Loucy (cell line): ENCODE measurements around the gene OR6C75.

Experiments used
- H2AFZ ChIP-seq: fragments of 200-600 bp; sonication (generic); 2 replicates; pipeline ENCODE4 v1.6.0; 2016; ENCODE audit warnings: antibody characterized with exemption, mild to moderate bottlenecking, low read length, moderate library complexity
- H3F3A ChIP-seq: fragments of 200-600 bp; 2 replicates; pipeline ENCODE4 v1.6.0; 2016; ENCODE audit warnings: antibody characterized with exemption, low read depth, mild to moderate bottlenecking
- H3K27me3 ChIP-seq: fragments of 200-600 bp; sonication (generic); 2 replicates; pipeline ENCODE4 v1.6.1; 2014; ENCODE audit warnings: low read length, mild to moderate bottlenecking; ENCODE audit not compliant: insufficient read depth, poor library complexity, severe bottlenecking
- H3K36me3 ChIP-seq: fragments of 200-600 bp; sonication (generic); 2 replicates; pipeline ENCODE4 v1.6.1; 2016; ENCODE audit warnings: low read length; ENCODE audit not compliant: insufficient read depth
- H3K4me1 ChIP-seq: fragments of 200-600 bp; sonication (generic); 2 replicates; pipeline ENCODE4 v1.5.1; 2014; ENCODE audit warnings: low read length, mild to moderate bottlenecking; ENCODE audit not compliant: insufficient read depth, poor library complexity, severe bottlenecking
- H3K4me2 ChIP-seq: fragments of 200-600 bp; sonication (generic); 2 replicates; pipeline ENCODE4 v1.6.0; 2014; ENCODE audit warnings: antibody characterized with exemption, low read length, low read depth, mild to moderate bottlenecking; ENCODE audit not compliant: poor library complexity, severe bottlenecking
- H3K4me3 ChIP-seq: fragments of 200-600 bp; sonication (generic); 2 replicates; pipeline ENCODE4 v1.5.1; 2014; ENCODE audit warnings: low read length, mild to moderate bottlenecking, mixed read lengths; ENCODE audit not compliant: poor library complexity, severe bottlenecking
- H3K79me2 ChIP-seq: fragments of 200-600 bp; sonication (generic); 2 replicates; pipeline ENCODE4 v1.6.1; 2014; ENCODE audit warnings: low read length; ENCODE audit not compliant: insufficient read depth
- H3K9ac ChIP-seq: fragments of 200-600 bp; sonication (generic); 2 replicates; pipeline ENCODE4 v1.6.0; 2014; ENCODE audit warnings: mild to moderate bottlenecking, low read depth, low read length, moderate library complexity; ENCODE audit not compliant: poor library complexity, severe bottlenecking
- H3K9me2 ChIP-seq: fragments of 200-600 bp; sonication (generic); replicated peaks from 2 replicates; pipeline ENCODE4 v1.6.1; 2016; ENCODE audit warnings: low read depth, low read length, mixed read lengths
- H3K9me3 ChIP-seq: fragments of 200-600 bp; sonication (generic); 2 replicates; pipeline ENCODE4 v1.6.1; 2014; ENCODE audit warnings: mild to moderate bottlenecking, antibody characterized with exemption, low read length, low read depth; ENCODE audit not compliant: insufficient read depth
- H4K20me1 ChIP-seq: fragments of 200-600 bp; sonication (generic); 2 replicates; pipeline ENCODE4 v1.6.0; 2014; ENCODE audit warnings: antibody characterized with exemption, low read length, mild to moderate bottlenecking; ENCODE audit not compliant: insufficient read depth, poor library complexity, severe bottlenecking
- EZH2phosphoT487 ChIP-seq: fragments of 200-600 bp; IDR thresholded peaks from 2 replicates; pipeline ENCODE4 v1.6.1; 2018; ENCODE audit warnings: antibody characterized with exemption, mild to moderate bottlenecking, moderate library complexity, borderline replicate concordance
- TF ChIP-seq, protein P1 (sequence below): fragments of 200-600 bp; sonication (generic); conservative IDR thresholded peaks from 2 replicates; pipeline ENCODE4 v1.5.1; 2014; ENCODE audit warnings: mild to moderate bottlenecking, antibody characterized with exemption, low read length

The OR6C75 gene

DNA sequence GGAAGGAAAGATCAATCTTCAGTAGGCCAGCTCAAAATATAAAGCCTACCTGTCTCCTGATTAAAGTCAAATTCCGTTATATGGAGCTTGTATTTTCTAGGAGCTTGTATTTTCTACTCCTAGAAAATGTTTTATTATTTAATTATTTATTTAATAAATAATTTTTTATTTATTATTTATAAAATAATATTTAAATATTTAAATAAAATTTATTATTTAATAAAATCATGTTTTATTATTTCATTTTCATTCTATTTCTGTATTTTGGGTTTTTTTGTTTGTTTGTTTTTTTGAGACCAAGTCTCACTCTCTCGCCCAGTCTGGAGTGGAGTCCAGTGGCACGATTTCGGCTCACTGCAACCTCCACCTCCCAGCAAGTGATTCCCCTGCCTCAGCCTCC lies 9.7 kb downstream of the OR6C75 start:
- no peak overlapping the region for H3K4me3 ChIP-seq
- TF ChIP-seq EZH2phosphoT487 = no peak
- TF ChIP-seq, protein P1, sequence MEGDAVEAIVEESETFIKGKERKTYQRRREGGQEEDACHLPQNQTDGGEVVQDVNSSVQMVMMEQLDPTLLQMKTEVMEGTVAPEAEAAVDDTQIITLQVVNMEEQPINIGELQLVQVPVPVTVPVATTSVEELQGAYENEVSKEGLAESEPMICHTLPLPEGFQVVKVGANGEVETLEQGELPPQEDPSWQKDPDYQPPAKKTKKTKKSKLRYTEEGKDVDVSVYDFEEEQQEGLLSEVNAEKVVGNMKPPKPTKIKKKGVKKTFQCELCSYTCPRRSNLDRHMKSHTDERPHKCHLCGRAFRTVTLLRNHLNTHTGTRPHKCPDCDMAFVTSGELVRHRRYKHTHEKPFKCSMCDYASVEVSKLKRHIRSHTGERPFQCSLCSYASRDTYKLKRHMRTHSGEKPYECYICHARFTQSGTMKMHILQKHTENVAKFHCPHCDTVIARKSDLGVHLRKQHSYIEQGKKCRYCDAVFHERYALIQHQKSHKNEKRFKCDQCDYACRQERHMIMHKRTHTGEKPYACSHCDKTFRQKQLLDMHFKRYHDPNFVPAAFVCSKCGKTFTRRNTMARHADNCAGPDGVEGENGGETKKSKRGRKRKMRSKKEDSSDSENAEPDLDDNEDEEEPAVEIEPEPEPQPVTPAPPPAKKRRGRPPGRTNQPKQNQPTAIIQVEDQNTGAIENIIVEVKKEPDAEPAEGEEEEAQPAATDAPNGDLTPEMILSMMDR = no peak
- no peaks in the 10 kb centered on the region for H3K79me2 ChIP-seq
- H3K9me3 ChIP-seq = no peaks in the 10 kb centered on the region
- H3F3A ChIP-seq = no peaks in the 10 kb centered on the region
- no peaks in the 10 kb centered on the region for H3K4me1 ChIP-seq
- H3K4me2 ChIP-seq = no peak overlapping the region
- H4K20me1 ChIP-seq = no peaks in the 10 kb centered on the region
- H3K36me3 ChIP-seq = no peaks in the 10 kb centered on the region
- no peak overlapping the region for H2AFZ ChIP-seq
- H3K9me2 ChIP-seq = no peaks in the 10 kb centered on the region
- H3K9ac ChIP-seq = no peak overlapping the region
- H3K27me3 ChIP-seq = no peaks in the 10 kb centered on the region

DNA sequence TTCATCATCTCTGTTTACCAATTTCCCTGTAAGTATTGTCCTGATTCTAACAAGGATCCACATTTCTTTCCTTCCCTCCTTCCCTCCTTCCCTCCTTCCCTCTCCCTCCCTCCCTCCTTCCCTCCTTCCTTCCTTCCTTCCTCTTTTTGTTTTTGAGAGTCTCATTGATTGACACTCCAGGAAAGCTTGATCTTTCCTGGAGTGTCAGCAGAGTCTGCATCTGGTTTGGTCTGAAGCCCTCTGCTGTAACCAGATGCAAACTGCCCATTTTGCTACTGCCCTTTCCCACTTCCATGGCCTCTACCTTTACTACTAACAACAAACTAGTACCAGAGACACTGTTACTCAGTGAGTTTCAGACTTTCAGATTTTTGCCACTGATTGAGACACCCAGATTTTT lies 23.1 kb downstream of the OR6C75 start:
- Histone ChIP-seq H3K4me3 (no peak overlapping the region), H3K9me3 (no peaks in the 10 kb centered on the region), H3F3A (no peaks in the 10 kb centered on the region), H3K27me3 (no peaks in the 10 kb centered on the region), H3K9me2 (no peaks in the 10 kb centered on the region), H4K20me1 (no peaks in the 10 kb centered on the region), H2AFZ (no peak overlapping the region), H3K9ac (no peak overlapping the region), H3K4me2 (no peak overlapping the region), H3K79me2 (no peaks in the 10 kb centered on the region), H3K4me1 (no peaks in the 10 kb centered on the region), H3K36me3 (no peaks in the 10 kb centered on the region)
- TF ChIP-seq, protein P1 = no peak
- no peak for TF ChIP-seq EZH2phosphoT487

DNA sequence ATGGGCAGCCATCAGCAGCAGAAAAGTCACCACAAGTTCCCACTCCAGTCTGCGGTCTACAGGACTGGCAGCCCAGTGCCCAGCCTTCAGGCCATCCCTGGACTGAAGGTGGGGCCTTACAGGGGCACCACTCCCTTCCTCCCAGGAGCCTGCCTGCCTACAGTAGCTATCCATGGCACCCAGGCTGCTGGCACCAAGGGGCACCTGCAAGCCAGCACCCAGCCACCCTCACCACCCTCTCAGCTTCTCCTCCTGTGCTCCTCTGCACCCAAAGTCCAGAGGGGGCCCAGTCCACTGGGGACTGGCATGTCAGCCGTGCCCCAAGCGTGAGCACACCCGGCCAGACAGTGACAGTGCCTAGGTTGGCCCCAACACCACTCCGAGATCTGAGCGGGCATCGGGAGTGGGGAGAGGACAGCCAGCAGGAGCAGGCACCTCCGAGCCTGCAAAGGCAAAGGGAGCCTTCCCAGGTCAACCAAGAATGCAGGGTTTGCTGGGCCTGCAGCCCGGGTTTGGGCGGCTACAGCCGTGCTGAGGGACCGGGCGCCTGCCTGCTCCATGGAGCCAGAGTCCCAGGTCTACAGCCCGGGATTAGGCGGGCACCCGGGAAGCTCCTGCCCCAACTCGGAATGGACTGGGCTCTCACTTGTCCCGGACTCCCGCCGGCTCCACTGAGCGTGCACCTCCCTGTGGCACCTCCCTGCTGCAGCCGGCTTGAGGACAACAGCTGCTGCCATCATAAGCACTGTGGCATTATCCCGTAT lies 29.4 kb downstream of the OR6C75 start:
- Histone ChIP-seq H3F3A (no peaks in the 10 kb centered on the region), H3K27me3 (no peaks in the 10 kb centered on the region), H3K9me3 (no peaks in the 10 kb centered on the region), H3K4me2 (no peak overlapping the region), H2AFZ (no peak overlapping the region), H3K36me3 (no peaks in the 10 kb centered on the region), H4K20me1 (no peaks in the 10 kb centered on the region), H3K4me3 (no peak overlapping the region), H3K4me1 (no peaks in the 10 kb centered on the region), H3K79me2 (no peaks in the 10 kb centered on the region), H3K9ac (no peak overlapping the region), H3K9me2 (no peaks in the 10 kb centered on the region)
- TF ChIP-seq EZH2phosphoT487 = no peak
- TF ChIP-seq, protein P1 = no peak
